GM23338 (cell line): ENCODE results near the gene SBF2. TPM values are rescaled to one million over a fixed set of nuclear protein-coding genes. Genes with fewer than 3 reads are reported as not detected.

Source experiments
- ATAC-seq: fragments of 200-7000 bp; cut with Tn5 transposase; 3 replicates; pipeline ENCODE4 v1.9.1; 2020
- DNase-seq: peaks from one replicate; pipeline ENCODE4 v3.0.0-alpha.2; 2015; ENCODE audit warnings: low spot score
- H2AFZ ChIP-seq: fragments of 200-600 bp; sonication (generic); 2 replicates; pipeline ENCODE4 v1.8.0; 2016; ENCODE audit warnings: antibody characterized with exemption, mild to moderate bottlenecking, moderate library complexity
- H3F3A ChIP-seq: fragments of 200-600 bp; sonication (generic); replicated peaks from 2 replicates; pipeline ENCODE4 v1.8.0; 2017; ENCODE audit warnings: antibody characterized with exemption, mixed run types, low read depth
- H3K27ac ChIP-seq: fragments of 200-600 bp; sonication (generic); 2 replicates; pipeline ENCODE4 v1.6.1; 2016; ENCODE audit warnings: low read depth
- H3K27me3 ChIP-seq: fragments of 200-600 bp; sonication (generic); 2 replicates; pipeline ENCODE4 v1.8.0; 2016; ENCODE audit warnings: mild to moderate bottlenecking, mixed run types, moderate library complexity; ENCODE audit not compliant: insufficient read depth
- H3K36me3 ChIP-seq: fragments of 200-600 bp; sonication (generic); 2 replicates; pipeline ENCODE4 v1.8.0; 2016; ENCODE audit warnings: mild to moderate bottlenecking; ENCODE audit not compliant: insufficient read depth
- H3K4me1 ChIP-seq: fragments of 200-600 bp; sonication (generic); 2 replicates; pipeline ENCODE4 v1.8.0; 2016; ENCODE audit warnings: mild to moderate bottlenecking, moderate library complexity; ENCODE audit not compliant: insufficient read depth
- H3K4me2 ChIP-seq: fragments of 200-600 bp; sonication (generic); 2 replicates; pipeline ENCODE4 v1.7.1; 2017; ENCODE audit warnings: mixed run types
- H3K4me3 ChIP-seq: fragments of 200-600 bp; sonication (generic); 2 replicates; pipeline ENCODE4 v1.6.1; 2016; ENCODE audit warnings: mixed run types
- H3K79me2 ChIP-seq: fragments of 200-600 bp; sonication (generic); replicated peaks from 2 replicates; pipeline ENCODE4 v1.8.0; 2017; ENCODE audit warnings: mild to moderate bottlenecking; ENCODE audit not compliant: insufficient read depth
- H3K9me2 ChIP-seq: fragments of 200-600 bp; sonication (generic); 2 replicates; pipeline ENCODE4 v1.8.0; 2017; ENCODE audit not compliant: insufficient read depth
- H4K20me1 ChIP-seq: fragments of 200-600 bp; sonication (generic); replicated peaks from 2 replicates; pipeline ENCODE4 v1.8.0; 2017; ENCODE audit warnings: mild to moderate bottlenecking; ENCODE audit not compliant: insufficient read depth
- H3K27ac Mint-ChIP-seq: 2 replicates; pipeline ENCODE4 v1.8.0; 2020; ENCODE audit warnings: inconsistent platforms, mild to moderate bottlenecking, moderate library complexity, mixed read lengths
- H3K27me3 Mint-ChIP-seq: 3 replicates; pipeline ENCODE4 v1.8.0; 2022; ENCODE audit warnings: low read depth, mild to moderate bottlenecking, moderate library complexity, mixed read lengths, inconsistent platforms; ENCODE audit not compliant: insufficient read depth, poor library complexity
- H3K36me3 Mint-ChIP-seq: 3 replicates; pipeline ENCODE4 v1.8.0; 2021; ENCODE audit warnings: low read depth, mild to moderate bottlenecking, inconsistent platforms, moderate library complexity, mixed read lengths
- H3K4me1 Mint-ChIP-seq: 3 replicates; pipeline ENCODE4 v1.8.0; 2020; ENCODE audit warnings: mild to moderate bottlenecking, inconsistent platforms, mixed read lengths
- H3K4me3 Mint-ChIP-seq: 3 replicates; pipeline ENCODE4 v1.8.0; 2021; ENCODE audit warnings: moderate library complexity, mild to moderate bottlenecking, inconsistent platforms, mixed read lengths
- H3K9me3 Mint-ChIP-seq: 3 replicates; pipeline ENCODE4 v1.8.0; 2020; ENCODE audit warnings: moderate library complexity, mild to moderate bottlenecking, inconsistent platforms, mixed read lengths
- CREB1 ChIP-seq: fragments of 250-450 bp; sonication (Bioruptor Pico); IDR thresholded peaks from 2 replicates; pipeline ENCODE4 v1.5.0; 2020; ENCODE audit warnings: low read depth, mild to moderate bottlenecking, moderate library complexity
- ZNF331 ChIP-seq: fragments of 250-450 bp; sonication (Bioruptor Pico); IDR thresholded peaks from 2 replicates; pipeline ENCODE4 v1.5.0; 2020; ENCODE audit warnings: low read depth, mild to moderate bottlenecking, moderate library complexity
- ZNF462 ChIP-seq: fragments of 250-450 bp; sonication (Bioruptor Pico); IDR thresholded peaks from 2 replicates; pipeline ENCODE4 v1.5.0; 2020; ENCODE audit warnings: mild to moderate bottlenecking, moderate library complexity
- polyA plus RNA-seq: library from polyadenylated mRNA; unstranded; fragments of >200 nt; fragmentation: Nextera tagmentation; extraction: Ambion mirVana; gene quantifications from 2 replicates; pipeline ENCODE4 v1.2.1, GENCODE V29; 2016
- total RNA-seq: library from RNA; depleted of rRNA; stranded (reverse); fragments of >200 nt; shearing (Covaris generic); gene quantifications from 2 replicates; pipeline ENCODE4 v1.2.3, GENCODE V29; 2014
- TF ChIP-seq, protein P1 (sequence below): IDR thresholded peaks from 2 replicates; pipeline ENCODE4 v1.6.1; 2016; ENCODE audit warnings: antibody characterized with exemption

The SBF2 gene
- total and polyA plus RNA-seq, 2 experiments from 2014 or later: 25.6 to 53.5 TPM

DNA sequence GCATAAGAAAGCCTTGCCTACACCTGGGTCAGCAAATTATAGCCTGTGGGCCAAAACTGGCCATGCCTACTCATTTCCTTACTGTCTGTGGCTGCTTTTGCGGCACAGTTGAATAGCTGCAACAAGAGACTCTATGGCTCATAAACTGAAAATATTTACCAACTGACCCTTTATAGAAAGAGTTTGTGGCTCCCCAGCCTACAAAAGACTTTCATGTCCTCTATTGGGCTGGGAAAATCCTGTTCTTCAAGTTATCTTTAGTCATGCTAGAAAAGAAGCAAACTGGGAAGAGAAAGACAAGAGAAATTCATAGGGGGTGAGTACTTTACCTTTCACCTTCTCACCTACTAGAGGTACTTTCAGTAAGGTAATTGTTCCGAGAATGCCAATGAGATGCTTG lies 455.1 kb downstream of the SBF2 start (continued):
- TF ChIP-seq ZNF462 (CRISPR knock-in tag) (no peak), CREB1 (no peak), ZNF331 (CRISPR knock-in tag) (no peak)
- TF ChIP-seq, protein P1, sequence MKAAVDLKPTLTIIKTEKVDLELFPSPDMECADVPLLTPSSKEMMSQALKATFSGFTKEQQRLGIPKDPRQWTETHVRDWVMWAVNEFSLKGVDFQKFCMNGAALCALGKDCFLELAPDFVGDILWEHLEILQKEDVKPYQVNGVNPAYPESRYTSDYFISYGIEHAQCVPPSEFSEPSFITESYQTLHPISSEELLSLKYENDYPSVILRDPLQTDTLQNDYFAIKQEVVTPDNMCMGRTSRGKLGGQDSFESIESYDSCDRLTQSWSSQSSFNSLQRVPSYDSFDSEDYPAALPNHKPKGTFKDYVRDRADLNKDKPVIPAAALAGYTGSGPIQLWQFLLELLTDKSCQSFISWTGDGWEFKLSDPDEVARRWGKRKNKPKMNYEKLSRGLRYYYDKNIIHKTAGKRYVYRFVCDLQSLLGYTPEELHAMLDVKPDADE: no peak

- 0 out of 3 replicates have a peak, but pooled peaks cover 2% of the 10 kb centered on the region for H3K36me3 Mint-ChIP-seq
- Histone ChIP-seq H3K4me2 (no peak overlapping the region), H3K27me3 (no peaks in the 10 kb centered on the region), H3K79me2 (no peaks in the 10 kb centered on the region), H3K27ac (no peak overlapping the region), H2AFZ (no peak overlapping the region), H3K36me3 (no peaks in the 10 kb centered on the region), H3K9me2 (no peaks in the 10 kb centered on the region), H3K4me3 (no peak overlapping the region), H3F3A (no peaks in the 10 kb centered on the region), H4K20me1 (no peaks in the 10 kb centered on the region), H3K4me1 (peaks cover 7% of the 10 kb centered on the region; the same call in 1 of the 2 replicates)
- peaks cover 13% of the 10 kb centered on the region for H3K4me1 Mint-ChIP-seq
- no peaks in the 10 kb centered on the region for H3K9me3 Mint-ChIP-seq
- H3K27me3 Mint-ChIP-seq: peaks cover 8% of the 10 kb centered on the region
- H3K4me3 Mint-ChIP-seq: no peak overlapping the region
- H3K27ac Mint-ChIP-seq: no peak overlapping the region
- TF ChIP-seq, protein P1: no peak
- ATAC-seq: no peak
- no peak for DNase-seq
These were observed 455.8 kb downstream of the SBF2 start for GRCh38 chr11:9838229-9838628.
